HG03469 (cell line): Measurements from ENCODE around the gene OR52L1.

Experiments used
- ATAC-seq: cut with Tn5 transposase; IDR thresholded peaks from one replicate; pipeline ENCODE4 v1.9.1; 2021; ENCODE audit warnings: mild to moderate bottlenecking, moderate library complexity, moderate number of reproducible peaks; ENCODE audit not compliant: unreplicated experiment

The OR52L1 gene

DNA sequence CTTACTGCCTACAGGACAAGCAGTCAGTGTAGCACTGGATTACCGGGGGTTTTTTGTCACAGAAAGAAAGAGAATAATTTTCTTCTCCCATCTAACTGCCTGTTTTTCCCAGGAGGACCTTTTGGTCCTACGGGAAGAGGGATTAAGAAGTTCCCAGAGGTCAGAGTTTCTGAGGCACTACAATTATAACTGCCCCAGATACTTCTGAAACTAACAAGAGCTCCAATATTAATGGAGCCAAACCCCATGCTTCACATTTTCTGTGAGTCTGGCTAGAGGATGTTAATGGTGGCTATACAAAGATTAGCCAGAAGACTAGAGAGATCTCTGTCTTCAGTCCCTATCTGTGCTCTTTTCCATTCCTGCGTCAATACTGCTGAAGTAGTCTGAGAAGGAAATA lies 44.8 kb downstream of the OR52L1 start, which contains the start of gene OR56A3:
TSS of gene OR56A3 (plus strand) at position 301 of the 400 bp plus-strand sequence. CDS start 5,096 bp downstream, outside the sequence.
- no peak for ATAC-seq

DNA sequence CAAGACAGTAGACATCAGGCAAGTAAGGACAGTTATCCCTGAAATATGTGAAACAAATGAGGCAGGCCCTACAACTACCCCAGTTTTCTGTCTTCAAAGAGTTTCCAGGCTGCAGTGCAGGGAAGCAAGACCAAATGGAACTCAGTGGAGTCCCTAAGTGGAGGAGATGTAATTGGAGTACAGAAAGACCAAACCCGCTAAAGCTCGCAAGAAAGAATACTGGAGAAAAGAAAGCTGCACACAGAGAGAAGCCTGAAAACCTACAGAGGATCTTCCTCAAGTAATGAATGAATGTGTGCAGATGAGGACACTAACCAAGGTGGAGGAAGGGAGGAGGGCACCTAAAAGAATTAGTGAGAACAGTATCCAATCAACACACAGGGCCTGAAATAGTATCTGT lies 46.0 kb downstream of the OR52L1 start:
- ATAC-seq, result no peak

DNA sequence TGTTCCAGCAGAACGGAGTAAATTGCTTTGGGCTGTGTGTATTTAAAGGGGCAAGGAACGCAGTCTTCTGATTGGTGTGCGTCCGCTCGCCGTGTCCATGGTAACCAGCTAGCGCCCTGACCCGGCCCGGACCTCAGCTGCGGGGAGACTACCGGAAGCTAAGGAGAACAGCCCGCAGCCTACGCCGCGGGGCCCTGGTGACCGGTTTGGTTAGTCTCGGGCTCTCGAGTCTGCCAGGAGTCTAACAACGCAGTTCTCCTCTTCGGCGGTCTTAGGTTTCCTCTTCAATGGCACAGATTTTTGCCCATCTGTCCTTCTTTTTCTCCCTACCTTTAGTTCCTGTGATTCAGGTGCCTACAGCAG lies 48.2 kb downstream of the OR52L1 start:
- no peak for ATAC-seq

DNA sequence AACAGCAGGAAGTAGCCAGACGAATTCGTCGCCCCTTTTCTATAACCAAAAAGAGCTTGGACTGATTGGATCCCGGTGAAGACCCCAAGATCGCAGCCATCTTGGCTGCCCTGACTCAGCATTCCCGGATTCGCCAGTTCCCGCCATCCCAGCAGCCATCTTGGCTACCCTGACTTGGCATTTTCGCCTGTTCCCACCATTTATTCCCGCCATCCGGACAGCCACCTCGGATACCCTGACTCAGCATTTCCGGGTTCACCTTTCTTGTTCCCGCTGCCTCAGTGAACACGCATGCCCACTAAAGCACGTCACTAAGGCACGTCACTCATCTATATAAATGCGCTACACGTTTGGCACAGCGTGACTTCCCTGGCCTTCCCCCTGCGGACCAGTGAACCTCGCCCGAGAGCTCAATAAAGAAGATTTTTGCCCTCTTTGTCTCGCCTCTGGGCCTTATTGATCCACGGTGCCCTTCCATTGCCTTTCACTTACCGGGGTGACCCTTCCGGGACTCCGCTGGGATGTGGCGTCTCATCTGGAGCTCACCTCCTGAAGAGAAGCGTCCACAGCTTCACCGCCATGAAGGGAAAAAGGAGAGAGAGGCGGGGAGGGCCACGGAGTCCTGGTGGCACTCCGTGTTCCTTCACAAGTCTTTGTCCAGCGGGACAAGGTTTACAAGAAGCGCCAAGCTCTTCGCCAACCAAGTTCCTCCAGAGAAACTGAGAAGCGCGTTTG lies 48.8 kb downstream of the OR52L1 start:
- no peak for ATAC-seq
